ENCODE measurements around the gene MED1. TPM values are rescaled to one million over a fixed set of nuclear protein-coding genes. Genes with fewer than 3 reads are reported as not detected.

MED1 gene
- polyA plus RNA-seq, 1 of the 3 experiments (the other 2 are of a cell fraction): 12.3 TPM

GRCh38 chr17:39429600-39429999 is 21.5 kb downstream of the MED1 start:
- H3K79me2 ChIP-seq (ENCODE audit: insufficient read depth): no peaks in the 10 kb centered on the region; the same call in 1 of the 2 replicates
- no peak overlapping the region for H3K4me3 ChIP-seq (ENCODE audit: low read depth in 2 of 2, low read length in 1 of 2)
- no peak overlapping the region for H3K9ac ChIP-seq
- no peaks in the 10 kb centered on the region for H3K9me2 ChIP-seq
- no peaks in the 10 kb centered on the region for H3K27me3 ChIP-seq (ENCODE audit: insufficient read depth)
- POLR2A ChIA-PET: no interaction called here
- no peaks in the 10 kb centered on the region for H3F3A ChIP-seq (replicated peaks; ENCODE audit: insufficient read depth)
- no peaks in the 10 kb centered on the region for H3K4me1 ChIP-seq (ENCODE audit: control insufficient read depth in 1 of 2, insufficient read depth in 2 of 2, low read depth in 1 of 2, low read length in 1 of 2)
- DNase-seq: no peak
- no peak overlapping the region for H3K4me2 ChIP-seq
- H3K36me3 ChIP-seq (replicated peaks in 1 of 2; ENCODE audit: control insufficient read depth in 1 of 2, insufficient read depth in 2 of 2, low read length in 1 of 2): peaks cover 30 to 76% of the 10 kb centered on the region in 2 experiments
- TF ChIP-seq, protein P1, sequence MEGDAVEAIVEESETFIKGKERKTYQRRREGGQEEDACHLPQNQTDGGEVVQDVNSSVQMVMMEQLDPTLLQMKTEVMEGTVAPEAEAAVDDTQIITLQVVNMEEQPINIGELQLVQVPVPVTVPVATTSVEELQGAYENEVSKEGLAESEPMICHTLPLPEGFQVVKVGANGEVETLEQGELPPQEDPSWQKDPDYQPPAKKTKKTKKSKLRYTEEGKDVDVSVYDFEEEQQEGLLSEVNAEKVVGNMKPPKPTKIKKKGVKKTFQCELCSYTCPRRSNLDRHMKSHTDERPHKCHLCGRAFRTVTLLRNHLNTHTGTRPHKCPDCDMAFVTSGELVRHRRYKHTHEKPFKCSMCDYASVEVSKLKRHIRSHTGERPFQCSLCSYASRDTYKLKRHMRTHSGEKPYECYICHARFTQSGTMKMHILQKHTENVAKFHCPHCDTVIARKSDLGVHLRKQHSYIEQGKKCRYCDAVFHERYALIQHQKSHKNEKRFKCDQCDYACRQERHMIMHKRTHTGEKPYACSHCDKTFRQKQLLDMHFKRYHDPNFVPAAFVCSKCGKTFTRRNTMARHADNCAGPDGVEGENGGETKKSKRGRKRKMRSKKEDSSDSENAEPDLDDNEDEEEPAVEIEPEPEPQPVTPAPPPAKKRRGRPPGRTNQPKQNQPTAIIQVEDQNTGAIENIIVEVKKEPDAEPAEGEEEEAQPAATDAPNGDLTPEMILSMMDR (IDR thresholded peaks at IDR 0.05): no peak
- TF ChIP-seq MEF2A (IDR thresholded peaks at IDR 0.05; ENCODE audit: borderline replicate concordance, low read depth): no peak
- TF ChIP-seq MXI1 (IDR thresholded peaks at IDR 0.05; ENCODE audit: low read depth, low read length): no peak
- no peak for TF ChIP-seq NRF1 (IDR thresholded peaks at IDR 0.05; ENCODE audit: low read depth, low read length)
- TF ChIP-seq, protein P2, sequence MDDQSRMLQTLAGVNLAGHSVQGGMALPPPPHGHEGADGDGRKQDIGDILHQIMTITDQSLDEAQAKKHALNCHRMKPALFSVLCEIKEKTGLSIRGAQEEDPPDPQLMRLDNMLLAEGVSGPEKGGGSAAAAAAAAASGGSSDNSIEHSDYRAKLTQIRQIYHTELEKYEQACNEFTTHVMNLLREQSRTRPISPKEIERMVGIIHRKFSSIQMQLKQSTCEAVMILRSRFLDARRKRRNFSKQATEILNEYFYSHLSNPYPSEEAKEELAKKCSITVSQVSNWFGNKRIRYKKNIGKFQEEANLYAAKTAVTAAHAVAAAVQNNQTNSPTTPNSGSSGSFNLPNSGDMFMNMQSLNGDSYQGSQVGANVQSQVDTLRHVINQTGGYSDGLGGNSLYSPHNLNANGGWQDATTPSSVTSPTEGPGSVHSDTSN (IDR thresholded peaks at IDR 0.05): no peak
- no peak for TF ChIP-seq POLR2AphosphoS5 (IDR thresholded peaks at IDR 0.05; ENCODE audit: low read depth, low read length)
- TF ChIP-seq, protein P3, sequence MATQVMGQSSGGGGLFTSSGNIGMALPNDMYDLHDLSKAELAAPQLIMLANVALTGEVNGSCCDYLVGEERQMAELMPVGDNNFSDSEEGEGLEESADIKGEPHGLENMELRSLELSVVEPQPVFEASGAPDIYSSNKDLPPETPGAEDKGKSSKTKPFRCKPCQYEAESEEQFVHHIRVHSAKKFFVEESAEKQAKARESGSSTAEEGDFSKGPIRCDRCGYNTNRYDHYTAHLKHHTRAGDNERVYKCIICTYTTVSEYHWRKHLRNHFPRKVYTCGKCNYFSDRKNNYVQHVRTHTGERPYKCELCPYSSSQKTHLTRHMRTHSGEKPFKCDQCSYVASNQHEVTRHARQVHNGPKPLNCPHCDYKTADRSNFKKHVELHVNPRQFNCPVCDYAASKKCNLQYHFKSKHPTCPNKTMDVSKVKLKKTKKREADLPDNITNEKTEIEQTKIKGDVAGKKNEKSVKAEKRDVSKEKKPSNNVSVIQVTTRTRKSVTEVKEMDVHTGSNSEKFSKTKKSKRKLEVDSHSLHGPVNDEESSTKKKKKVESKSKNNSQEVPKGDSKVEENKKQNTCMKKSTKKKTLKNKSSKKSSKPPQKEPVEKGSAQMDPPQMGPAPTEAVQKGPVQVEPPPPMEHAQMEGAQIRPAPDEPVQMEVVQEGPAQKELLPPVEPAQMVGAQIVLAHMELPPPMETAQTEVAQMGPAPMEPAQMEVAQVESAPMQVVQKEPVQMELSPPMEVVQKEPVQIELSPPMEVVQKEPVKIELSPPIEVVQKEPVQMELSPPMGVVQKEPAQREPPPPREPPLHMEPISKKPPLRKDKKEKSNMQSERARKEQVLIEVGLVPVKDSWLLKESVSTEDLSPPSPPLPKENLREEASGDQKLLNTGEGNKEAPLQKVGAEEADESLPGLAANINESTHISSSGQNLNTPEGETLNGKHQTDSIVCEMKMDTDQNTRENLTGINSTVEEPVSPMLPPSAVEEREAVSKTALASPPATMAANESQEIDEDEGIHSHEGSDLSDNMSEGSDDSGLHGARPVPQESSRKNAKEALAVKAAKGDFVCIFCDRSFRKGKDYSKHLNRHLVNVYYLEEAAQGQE (IDR thresholded peaks at IDR 0.05; ENCODE audit: low read depth, low read length): no peak
- TF ChIP-seq YY1 (IDR thresholded peaks at IDR 0.05; ENCODE audit: low read depth): no peak
- no peak for TF ChIP-seq FOXM1 (IDR thresholded peaks at IDR 0.05; ENCODE audit: low read depth)
- TF ChIP-seq, protein P4, sequence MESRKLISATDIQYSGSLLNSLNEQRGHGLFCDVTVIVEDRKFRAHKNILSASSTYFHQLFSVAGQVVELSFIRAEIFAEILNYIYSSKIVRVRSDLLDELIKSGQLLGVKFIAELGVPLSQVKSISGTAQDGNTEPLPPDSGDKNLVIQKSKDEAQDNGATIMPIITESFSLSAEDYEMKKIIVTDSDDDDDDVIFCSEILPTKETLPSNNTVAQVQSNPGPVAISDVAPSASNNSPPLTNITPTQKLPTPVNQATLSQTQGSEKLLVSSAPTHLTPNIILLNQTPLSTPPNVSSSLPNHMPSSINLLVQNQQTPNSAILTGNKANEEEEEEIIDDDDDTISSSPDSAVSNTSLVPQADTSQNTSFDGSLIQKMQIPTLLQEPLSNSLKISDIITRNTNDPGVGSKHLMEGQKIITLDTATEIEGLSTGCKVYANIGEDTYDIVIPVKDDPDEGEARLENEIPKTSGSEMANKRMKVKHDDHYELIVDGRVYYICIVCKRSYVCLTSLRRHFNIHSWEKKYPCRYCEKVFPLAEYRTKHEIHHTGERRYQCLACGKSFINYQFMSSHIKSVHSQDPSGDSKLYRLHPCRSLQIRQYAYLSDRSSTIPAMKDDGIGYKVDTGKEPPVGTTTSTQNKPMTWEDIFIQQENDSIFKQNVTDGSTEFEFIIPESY (IDR thresholded peaks at IDR 0.05; ENCODE audit: borderline replicate concordance, low read depth): no peak
- TF ChIP-seq TCF12 (IDR thresholded peaks at IDR 0.05): no peak
- TF ChIP-seq JUND (IDR thresholded peaks at IDR 0.05): no peak
- no peak for TF ChIP-seq NFIC (IDR thresholded peaks at IDR 0.05; ENCODE audit: borderline replicate concordance)
- no peak for TF ChIP-seq RCOR1 (IDR thresholded peaks at IDR 0.05; ENCODE audit: low read length)
- TF ChIP-seq, protein P5, sequence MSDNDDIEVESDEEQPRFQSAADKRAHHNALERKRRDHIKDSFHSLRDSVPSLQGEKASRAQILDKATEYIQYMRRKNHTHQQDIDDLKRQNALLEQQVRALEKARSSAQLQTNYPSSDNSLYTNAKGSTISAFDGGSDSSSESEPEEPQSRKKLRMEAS (IDR thresholded peaks at IDR 0.05; ENCODE audit: low read depth): no peak
- TF ChIP-seq USF1 (IDR thresholded peaks at IDR 0.05; ENCODE audit: borderline replicate concordance, low read depth): no peak
- H3K27ac ChIP-seq (ENCODE audit: low read depth in 2 of 2, low read length in 1 of 2): no peak overlapping the region
- 99% methylated on average over 4 of the region's 4 CpGs for WGBS (ENCODE audit: low lambda C conversion rate)
- H4K20me1 ChIP-seq (ENCODE audit: insufficient read depth): no peaks in the 10 kb centered on the region
- H2AFZ ChIP-seq (ENCODE audit: low read depth): no peak overlapping the region
- CTCF ChIA-PET: no interaction called here
- no peaks in the 10 kb centered on the region for H3K9me3 ChIP-seq

Data from SK-N-SH (cell line).